ENCODE results near the gene ZNF804A.

DNA sequence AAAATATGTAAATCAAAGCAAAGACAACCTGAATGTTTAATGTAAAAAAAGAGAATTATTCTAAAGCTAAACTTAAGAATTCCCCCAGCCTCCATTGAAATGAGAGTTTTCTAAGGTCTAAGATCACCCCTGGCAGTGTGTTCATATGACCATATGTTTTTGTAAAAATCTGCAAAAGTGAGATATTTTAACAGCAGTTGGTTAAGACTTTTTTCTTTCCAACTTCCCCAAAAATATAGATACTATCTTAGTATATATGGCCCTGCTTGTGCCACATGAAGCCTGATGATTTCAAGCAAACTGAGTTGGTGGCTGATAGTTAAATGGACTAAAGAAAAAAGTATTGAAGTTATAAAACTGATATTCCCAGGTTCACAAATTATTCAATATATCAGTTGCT is 35.4 kb downstream of the ZNF804A start:
- TF ChIP-seq, protein P1, sequence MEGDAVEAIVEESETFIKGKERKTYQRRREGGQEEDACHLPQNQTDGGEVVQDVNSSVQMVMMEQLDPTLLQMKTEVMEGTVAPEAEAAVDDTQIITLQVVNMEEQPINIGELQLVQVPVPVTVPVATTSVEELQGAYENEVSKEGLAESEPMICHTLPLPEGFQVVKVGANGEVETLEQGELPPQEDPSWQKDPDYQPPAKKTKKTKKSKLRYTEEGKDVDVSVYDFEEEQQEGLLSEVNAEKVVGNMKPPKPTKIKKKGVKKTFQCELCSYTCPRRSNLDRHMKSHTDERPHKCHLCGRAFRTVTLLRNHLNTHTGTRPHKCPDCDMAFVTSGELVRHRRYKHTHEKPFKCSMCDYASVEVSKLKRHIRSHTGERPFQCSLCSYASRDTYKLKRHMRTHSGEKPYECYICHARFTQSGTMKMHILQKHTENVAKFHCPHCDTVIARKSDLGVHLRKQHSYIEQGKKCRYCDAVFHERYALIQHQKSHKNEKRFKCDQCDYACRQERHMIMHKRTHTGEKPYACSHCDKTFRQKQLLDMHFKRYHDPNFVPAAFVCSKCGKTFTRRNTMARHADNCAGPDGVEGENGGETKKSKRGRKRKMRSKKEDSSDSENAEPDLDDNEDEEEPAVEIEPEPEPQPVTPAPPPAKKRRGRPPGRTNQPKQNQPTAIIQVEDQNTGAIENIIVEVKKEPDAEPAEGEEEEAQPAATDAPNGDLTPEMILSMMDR (IDR thresholded peaks at IDR 0.05; ENCODE audit: low read depth, low read length) = no peak
- TF ChIP-seq MYC (IDR thresholded peaks at IDR 0.05; ENCODE audit: low read depth, low read length) = no peak
- TF ChIP-seq POLR2A (IDR thresholded peaks at IDR 0.05; ENCODE audit: extremely low read depth, insufficient read length) = no peak
- TF ChIP-seq, protein P2, sequence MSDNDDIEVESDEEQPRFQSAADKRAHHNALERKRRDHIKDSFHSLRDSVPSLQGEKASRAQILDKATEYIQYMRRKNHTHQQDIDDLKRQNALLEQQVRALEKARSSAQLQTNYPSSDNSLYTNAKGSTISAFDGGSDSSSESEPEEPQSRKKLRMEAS (IDR thresholded peaks at IDR 0.05; ENCODE audit: low read depth, low read length) = no peak
